ENCODE measurements around the gene ABI3. TPM values are rescaled to one million over a fixed set of nuclear protein-coding genes. Genes with fewer than 3 reads are reported as not detected.

The ABI3 gene
- total RNA-seq, 1 experiment from 2014 or later: not detected

GRCh38 chr17:49201481-49201927 lies 9.0 kb upstream of the ABI3 start:
- Histone ChIP-seq H3K79me2 (ENCODE audit: low read length) (no peaks in the 10 kb centered on the region), H3K27me3 (ENCODE audit: low read length) (peaks cover 23% of the 10 kb centered on the region; the same call in 1 of the 2 replicates), H3K9ac (ENCODE audit: low read length) (no peak overlapping the region), H3K9me2 (replicated peaks; ENCODE audit: low read length) (no peaks in the 10 kb centered on the region), H2AFZ (ENCODE audit: low read length) (no peak overlapping the region), H4K20me1 (ENCODE audit: low read length) (no peaks in the 10 kb centered on the region), H3K9me3 (ENCODE audit: low read length) (no peaks in the 10 kb centered on the region), H3K36me3 (ENCODE audit: low read depth, low read length) (no peaks in the 10 kb centered on the region), H3F3A (ENCODE audit: low read length, unreplicated experiment) (no peaks in the 10 kb centered on the region), H3K4me1 (ENCODE audit: insufficient read depth, low read length) (peaks cover 8% of the 10 kb centered on the region), H3K4me2 (ENCODE audit: low read length) (no peak overlapping the region), H3K4me3 (ENCODE audit: low read length) (no peak overlapping the region), H3K27ac (ENCODE audit: low read length) (no peak overlapping the region)
- ATAC-seq (no peak), DNase-seq (no peak)
- BruUV-seq (replicated peaks): no TSS peak
- ChIA-PET CTCF (no interaction called here), POLR2A (ENCODE audit: unreplicated experiment) (no interaction called here)
- TF ChIP-seq EZH2 (IDR thresholded peaks at IDR 0.05; ENCODE audit: low read length, unreplicated experiment): no peak
- no peak for TF ChIP-seq EZH2phosphoT487 (IDR thresholded peaks at IDR 0.05; ENCODE audit: borderline replicate concordance, low read length)
- no peak for TF ChIP-seq CTCF (conservative IDR thresholded peaks at IDR 0.05; ENCODE audit: low read depth, low read length)
- intact Hi-C loops (cut with micrococcal nuclease): no loop called here

- Histone ChIP-seq H3K9me3 (ENCODE audit: low read length) (no peaks in the 10 kb centered on the region), H3F3A (ENCODE audit: low read length, unreplicated experiment) (no peaks in the 10 kb centered on the region), H4K20me1 (ENCODE audit: low read length) (no peaks in the 10 kb centered on the region), H3K9me2 (replicated peaks; ENCODE audit: low read length) (no peaks in the 10 kb centered on the region), H3K9ac (ENCODE audit: low read length) (no peak overlapping the region), H3K27me3 (ENCODE audit: low read length) (peaks cover 33% of the 10 kb centered on the region; the same call in 1 of the 2 replicates), H2AFZ (ENCODE audit: low read length) (no peak overlapping the region), H3K36me3 (ENCODE audit: low read depth, low read length) (no peaks in the 10 kb centered on the region), H3K4me1 (ENCODE audit: insufficient read depth, low read length) (no peaks in the 10 kb centered on the region), H3K4me3 (ENCODE audit: low read length) (no peak overlapping the region), H3K79me2 (ENCODE audit: low read length) (no peaks in the 10 kb centered on the region), H3K4me2 (ENCODE audit: low read length) (no peak overlapping the region), H3K27ac (ENCODE audit: low read length) (no peak overlapping the region)
- ATAC-seq (no peak), DNase-seq (no peak)
- BruUV-seq (replicated peaks): no TSS peak
- intact Hi-C loops (cut with micrococcal nuclease): no loop called here
- TF ChIP-seq EZH2phosphoT487 (IDR thresholded peaks at IDR 0.05; ENCODE audit: borderline replicate concordance, low read length) (no peak), EZH2 (IDR thresholded peaks at IDR 0.05; ENCODE audit: low read length, unreplicated experiment) (no peak), CTCF (conservative IDR thresholded peaks at IDR 0.05; ENCODE audit: low read depth, low read length) (no peak)
- POLR2A ChIA-PET (ENCODE audit: unreplicated experiment): no interaction called here
- CTCF ChIA-PET: no interaction called here
Measured at GRCh38 chr17:49203796-49204195, 6.7 kb upstream of the ABI3 start.

- H3K79me2 ChIP-seq (ENCODE audit: low read length): no peaks in the 10 kb centered on the region
- TF ChIP-seq EZH2 (IDR thresholded peaks at IDR 0.05; ENCODE audit: low read length, unreplicated experiment) (no peak), EZH2phosphoT487 (IDR thresholded peaks at IDR 0.05; ENCODE audit: borderline replicate concordance, low read length) (no peak), CTCF (conservative IDR thresholded peaks at IDR 0.05; ENCODE audit: low read depth, low read length) (no peak)
- H3K9me2 ChIP-seq (replicated peaks; ENCODE audit: low read length): no peaks in the 10 kb centered on the region
- BruUV-seq (replicated peaks): no TSS peak
- H3K27ac ChIP-seq (ENCODE audit: low read length): no peak overlapping the region
- H2AFZ ChIP-seq (ENCODE audit: low read length): no peak overlapping the region
- no peak overlapping the region for H3K4me3 ChIP-seq (ENCODE audit: low read length)
- H3K9me3 ChIP-seq (ENCODE audit: low read length): no peaks in the 10 kb centered on the region
- no peaks in the 10 kb centered on the region for H4K20me1 ChIP-seq (ENCODE audit: low read length)
- no peak for ATAC-seq
- no peaks in the 10 kb centered on the region for H3F3A ChIP-seq (ENCODE audit: low read length, unreplicated experiment)
- H3K4me2 ChIP-seq (ENCODE audit: low read length): no peak overlapping the region
- intact Hi-C loops (cut with micrococcal nuclease): no loop called here
- H3K27me3 ChIP-seq (ENCODE audit: low read length): peaks cover 33% of the 10 kb centered on the region; the same call in 1 of the 2 replicates
- no peak overlapping the region for H3K9ac ChIP-seq (ENCODE audit: low read length)
- no peak for DNase-seq
- ChIA-PET CTCF (no interaction called here), POLR2A (ENCODE audit: unreplicated experiment) (no interaction called here)
- H3K36me3 ChIP-seq (ENCODE audit: low read depth, low read length): no peaks in the 10 kb centered on the region
- H3K4me1 ChIP-seq (ENCODE audit: insufficient read depth, low read length): no peaks in the 10 kb centered on the region
Measured at GRCh38 chr17:49204516-49204915, 6.0 kb upstream of the ABI3 start.

All from PC-3 (cell line).